Left renal cortex interstitium (tissue), 4 donors: Measurements from ENCODE around the gene PRKD1. TPM values are rescaled to one million over a fixed set of nuclear protein-coding genes. Genes with fewer than 3 reads are reported as not detected.
"Not testable (repeated sequence)": the region's sequence is repeated elsewhere in the genome, so short reads cannot be mapped to it uniquely, and the experiment has no call there.

ENCODE experiments used
- DNase-seq, 4 donors: peaks; one replicate each; pipeline ENCODE4 v3.0.0-alpha.2; 2013; ENCODE audit warnings: low read depth in 4 of 4, low spot score in 2 of 4, missing footprints in 1 of 4
- polyA plus RNA-seq, 4 donors: library from polyadenylated mRNA; unstranded; fragments of 120-200 nt; gene quantifications; one replicate each; pipeline ENCODE4 v1.2.1, GENCODE V29; 2013; ENCODE audit not compliant: insufficient read length in 4 of 4

Gene PRKD1
- polyA plus RNA-seq, 4 donors: 25.8 to 33.0 (median 29.9) TPM

DNA sequence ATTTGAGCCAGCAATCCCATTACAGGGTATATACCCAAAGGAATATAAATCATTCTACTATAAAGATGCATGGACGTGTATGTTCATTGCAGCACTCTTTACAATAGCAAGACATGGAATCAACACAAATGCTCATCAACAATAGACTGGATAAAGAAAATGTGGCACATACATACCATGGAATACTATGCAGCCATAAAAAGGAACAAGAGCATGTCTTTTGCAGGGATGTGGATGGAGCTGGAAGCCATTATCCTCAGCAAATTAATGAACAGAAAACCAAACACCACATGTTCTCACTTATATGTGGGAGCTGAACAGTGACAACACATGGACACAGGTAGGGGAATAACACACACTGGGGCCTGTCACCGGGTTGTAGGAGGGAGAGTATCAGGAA, 238.1 kb downstream of the PRKD1 start:
- not testable (repeated sequence) for DNase-seq

DNA sequence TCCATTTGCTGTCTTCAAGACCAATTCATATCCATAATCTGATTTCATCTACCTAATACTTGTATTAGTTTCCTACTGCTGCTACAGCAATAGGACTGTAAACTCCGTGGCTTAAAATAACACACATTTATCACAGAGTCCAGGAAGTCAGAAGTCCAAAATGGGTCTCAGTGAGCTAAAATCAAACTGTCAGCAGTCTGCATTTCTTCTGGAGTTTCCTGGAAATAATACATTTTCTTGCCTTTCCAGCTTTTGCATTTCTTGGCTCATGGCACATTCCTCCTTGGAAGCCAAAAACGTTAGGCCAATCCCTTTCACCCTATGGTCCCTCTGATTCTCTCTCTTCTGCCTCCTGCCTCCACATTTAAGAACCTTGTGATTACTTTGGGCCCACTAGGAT, 239.8 kb downstream of the PRKD1 start:
- DNase-seq: peak in 3 of 4 donors; percentile 9 to 16 (median 11)

DNA sequence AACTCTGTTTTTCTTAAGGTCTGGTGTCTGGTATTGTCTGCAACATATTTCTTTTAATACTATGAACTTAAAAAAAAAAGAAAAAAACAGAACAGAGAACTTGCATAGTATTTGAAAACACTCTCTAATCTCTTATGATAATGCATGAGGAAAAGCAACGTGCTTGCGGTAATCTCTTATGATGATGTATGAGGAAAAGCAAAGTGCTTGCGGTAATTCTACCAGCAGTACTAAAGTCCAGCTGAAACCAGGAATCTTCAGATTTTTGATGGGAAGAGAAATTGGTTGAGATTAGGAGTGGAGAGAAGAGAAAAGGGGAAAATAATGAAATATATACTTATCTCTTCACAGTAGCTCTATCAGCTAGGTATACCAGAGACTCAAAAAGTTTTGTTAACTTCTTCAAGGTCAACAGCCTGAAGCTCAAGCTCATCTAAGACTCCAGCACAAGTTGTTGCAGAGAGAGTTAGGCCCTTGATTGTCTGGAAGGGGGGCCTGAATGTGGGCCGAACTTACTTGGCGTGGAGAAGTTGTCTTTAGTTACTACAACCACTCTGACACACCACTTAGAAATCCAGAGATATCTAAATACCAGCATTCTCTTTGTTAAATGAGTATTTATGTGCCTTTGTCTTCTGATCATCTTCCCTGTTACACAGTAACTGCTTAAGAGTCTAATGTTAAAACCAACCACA, 240.4 kb downstream of the PRKD1 start:
- DNase-seq: no peak

DNA sequence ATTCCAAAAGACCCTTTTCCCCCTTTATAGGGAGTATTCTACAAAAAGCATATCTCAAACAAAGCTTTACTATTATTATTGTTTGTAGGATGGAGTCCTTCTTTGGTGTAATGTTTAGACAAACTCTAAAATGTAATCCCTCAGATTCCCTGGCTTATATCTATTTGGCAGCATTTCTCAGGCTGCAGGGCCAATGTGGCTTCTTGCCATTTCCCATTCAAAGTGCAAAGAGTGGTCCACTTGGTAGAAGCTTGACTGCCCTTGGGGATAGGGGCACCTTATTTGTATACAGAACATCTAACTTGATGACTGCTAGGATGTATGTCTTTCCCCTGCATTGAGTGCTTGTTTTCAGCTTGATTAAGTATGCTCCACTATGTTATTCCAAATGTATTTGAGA, 242.7 kb downstream of the PRKD1 start:
- no peak for DNase-seq

DNA sequence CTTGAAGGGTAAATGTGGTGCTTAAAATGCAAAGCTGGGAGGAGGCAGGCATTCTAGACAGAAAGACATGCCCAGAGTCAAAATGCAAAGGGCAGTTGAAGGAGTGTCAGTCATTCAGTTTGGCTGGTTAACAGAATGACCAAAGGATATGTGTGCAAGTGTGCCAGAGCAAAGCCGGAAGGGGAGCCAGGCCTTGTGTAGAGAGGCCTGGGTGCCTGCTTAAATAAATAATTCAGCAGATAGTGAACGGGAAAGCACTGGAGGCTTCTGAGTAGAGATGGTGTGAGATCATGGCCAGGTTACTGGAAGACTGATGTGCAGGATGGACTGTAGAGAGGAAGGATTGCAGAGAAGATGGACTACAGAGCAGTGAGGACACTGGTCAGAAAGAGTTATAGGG, 244.9 kb downstream of the PRKD1 start:
- no peak for DNase-seq

DNA sequence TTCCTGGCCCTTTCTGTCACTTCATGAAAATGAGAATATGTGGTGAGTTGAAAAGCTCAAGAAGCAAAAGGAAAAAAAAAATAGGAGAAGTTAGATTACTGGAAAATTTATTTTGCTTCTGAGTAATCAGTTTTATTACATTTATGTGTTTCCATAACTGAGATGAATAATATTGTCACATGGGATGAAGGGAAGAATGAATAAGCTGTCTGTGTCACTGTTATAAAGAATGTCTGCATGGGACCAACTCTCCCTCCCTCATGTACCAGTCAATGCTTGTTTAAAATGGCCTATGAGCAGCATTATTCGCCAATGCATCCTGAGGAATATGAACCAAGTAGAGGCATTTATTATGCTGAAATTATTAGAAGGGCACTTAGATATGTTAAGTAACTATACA, 246.3 kb downstream of the PRKD1 start:
- DNase-seq: no peak

DNA sequence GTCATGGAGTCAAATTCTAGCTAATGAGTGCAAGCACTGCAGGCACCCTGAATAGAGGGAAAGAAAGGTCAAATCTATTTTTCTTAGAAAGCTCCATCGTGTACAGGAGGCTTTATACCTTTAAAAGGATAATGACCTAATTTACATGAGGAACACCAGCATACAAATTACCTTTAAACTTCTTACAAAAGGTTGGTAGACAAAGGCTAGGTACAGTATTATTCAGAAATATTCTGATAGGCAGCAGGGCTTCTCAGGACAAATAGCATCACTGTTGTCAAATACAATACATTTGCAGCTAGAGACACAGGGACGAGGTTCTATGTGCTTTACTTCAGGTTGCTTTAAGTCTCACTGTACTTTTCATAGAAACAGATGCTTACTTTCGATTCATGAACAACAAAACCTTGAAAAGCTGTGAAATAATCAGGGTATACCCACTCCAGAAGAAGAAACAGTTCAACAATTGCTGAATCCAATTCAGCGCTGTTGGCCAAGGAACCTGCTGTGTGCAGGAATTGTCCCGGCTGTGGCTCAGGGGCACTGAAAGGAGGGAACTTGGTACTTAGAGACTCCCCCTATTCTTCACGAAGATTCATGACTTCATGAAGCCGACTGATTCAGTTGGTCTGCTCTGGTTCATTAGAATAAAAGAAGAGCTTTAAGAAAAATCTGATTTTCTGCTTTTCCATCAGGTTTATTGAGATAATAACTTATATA, 252.9 kb downstream of the PRKD1 start:
- no peak for DNase-seq

DNA sequence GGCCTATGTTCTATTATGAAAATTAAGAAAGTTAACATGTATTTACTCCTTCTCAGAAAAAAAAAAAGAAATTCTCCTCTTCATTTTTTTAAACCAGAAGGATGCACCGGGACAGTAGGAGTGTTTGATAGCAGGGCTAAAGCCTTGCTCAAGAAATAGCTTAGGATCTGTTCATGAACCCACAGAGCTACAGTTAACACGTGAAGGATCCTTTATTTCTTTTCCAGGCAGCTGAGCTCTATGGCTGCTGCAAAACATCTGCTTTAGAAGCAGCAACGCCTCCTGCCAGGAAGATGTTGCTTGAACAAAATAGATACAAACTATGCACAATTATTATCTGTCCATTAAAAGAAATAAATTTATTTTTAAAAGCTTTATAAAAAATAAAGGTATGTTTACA, 254.8 kb downstream of the PRKD1 start:
- no peak for DNase-seq

DNA sequence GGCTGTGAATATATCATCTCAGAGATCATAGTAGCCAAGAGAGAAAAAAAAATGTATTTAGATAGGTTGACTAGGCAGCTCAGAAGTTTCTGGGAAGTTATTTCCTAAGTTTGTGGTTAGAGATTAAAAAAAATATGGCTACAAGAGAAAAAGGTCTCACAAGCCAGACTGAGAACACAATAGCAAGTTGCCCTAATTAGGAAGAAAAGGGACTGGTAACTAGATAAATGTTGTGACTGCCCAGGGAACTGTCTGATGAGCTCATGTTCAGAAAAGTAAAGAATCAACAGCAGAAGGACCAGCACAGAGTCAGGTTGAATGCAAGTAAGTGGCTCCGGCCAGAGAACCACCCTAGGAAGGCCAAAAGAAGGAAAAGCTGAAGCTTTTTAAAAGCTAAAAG, 256.6 kb downstream of the PRKD1 start:
- no peak for DNase-seq

DNA sequence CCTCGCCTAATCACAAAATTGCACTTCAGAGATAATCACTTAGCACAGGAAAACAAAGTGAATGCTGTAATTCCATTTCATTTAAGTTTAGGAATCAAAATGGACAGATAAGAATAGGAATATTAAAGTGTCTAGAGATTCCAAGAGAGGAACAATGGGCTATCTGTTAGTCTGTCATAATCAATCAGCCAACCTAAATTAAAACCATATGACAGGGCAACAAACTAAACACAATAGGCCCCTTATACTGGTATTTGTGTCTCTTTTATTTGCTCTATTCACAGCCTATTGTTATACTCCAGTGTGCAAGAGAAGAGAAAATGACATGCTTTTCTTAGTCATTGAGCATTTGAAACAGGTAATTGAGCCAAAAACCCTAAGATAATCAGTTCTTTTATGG, 259.4 kb downstream of the PRKD1 start:
- DNase-seq: no peak

DNA sequence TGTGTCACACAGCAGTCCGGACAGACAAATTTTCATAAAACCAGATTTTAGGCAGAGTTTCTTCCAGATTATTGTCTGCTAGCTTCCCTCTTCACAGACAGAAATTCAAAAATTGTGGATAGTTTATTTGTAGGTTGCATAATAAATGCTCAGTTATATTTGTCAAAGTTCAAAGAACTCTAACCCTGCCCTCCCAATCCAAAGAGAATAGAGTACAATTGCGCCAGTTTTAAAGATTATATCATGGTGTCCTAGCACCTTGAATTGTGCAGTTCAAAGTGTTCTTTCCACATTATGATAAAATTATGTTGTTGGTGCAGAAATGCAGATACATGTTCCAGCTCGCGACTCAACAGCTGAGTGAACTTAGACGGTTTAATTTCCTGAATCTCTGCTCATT, 263.1 kb downstream of the PRKD1 start:
- DNase-seq: no peak

DNA sequence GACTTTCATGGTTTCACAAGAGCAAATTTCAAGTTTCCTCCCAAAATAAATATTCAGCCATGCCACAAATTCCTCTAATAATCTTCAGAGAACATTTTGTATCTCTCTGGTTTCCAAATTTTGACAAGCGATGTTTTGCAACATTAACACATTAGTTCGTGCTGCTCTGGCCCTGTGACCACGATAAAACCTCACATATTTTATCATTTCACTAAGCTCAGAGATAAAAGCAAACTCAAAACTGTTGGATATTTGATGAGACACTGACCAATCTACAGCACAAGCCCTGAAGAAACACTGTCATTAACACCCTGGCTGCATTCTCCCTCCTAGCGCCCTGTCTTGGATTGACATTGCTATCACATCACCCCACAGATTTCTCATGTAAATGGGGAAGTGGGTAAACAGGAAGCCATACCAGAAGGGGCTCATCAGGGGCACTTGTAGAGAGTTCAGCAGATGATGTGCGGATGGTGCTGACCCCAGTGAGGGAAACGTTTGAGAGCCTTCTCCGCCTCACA, 264.3 kb downstream of the PRKD1 start:
- no peak for DNase-seq

DNA sequence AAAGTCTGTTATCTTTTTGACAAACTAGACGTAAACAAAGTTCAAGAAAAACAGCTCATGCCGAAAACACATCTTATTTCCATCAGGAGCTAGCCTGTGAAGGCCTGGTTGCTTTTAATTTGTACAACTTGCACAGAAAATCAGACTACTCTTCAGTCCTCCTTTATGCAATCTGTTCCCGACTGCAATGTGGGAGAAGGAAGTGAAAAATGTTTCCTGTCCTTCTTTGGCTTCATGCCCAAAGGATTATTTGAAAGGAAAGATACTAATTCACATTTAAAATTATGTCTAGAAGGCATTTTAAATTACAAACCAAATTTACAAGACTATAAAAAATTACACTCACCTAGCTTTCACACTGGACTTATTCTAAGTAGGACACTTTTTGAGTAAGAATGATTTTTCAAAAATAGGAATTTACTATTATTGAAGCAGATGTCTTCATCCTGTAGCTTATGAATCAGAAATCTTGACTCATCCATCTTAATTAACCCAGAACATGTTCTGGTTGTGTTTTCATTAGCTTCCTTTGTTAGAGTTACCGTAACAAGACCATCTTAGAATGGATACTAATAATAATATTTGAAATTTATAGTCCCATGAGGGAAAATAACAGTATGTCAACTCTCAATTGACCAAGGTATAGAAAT, 272.6 kb downstream of the PRKD1 start:
- no peak for DNase-seq

DNA sequence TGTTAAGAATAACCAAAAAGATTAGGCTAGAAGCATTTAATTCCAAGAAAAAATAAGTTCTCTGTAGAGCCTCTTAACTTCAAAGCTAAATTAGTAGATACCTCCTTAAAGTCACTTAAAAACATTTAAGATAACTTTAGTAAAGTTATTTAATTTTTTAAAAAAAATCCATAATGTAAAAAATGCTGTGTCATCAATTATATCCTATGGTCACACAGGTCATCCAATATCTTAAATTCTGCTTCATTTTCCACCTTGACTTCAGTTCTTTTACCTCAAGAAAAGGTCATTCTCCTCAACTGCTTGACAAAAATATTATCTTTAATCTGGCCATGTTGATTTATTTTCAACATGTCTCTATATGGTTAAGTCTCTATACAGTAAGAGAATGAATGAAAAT, 274.3 kb downstream of the PRKD1 start:
- DNase-seq: no peak

DNA sequence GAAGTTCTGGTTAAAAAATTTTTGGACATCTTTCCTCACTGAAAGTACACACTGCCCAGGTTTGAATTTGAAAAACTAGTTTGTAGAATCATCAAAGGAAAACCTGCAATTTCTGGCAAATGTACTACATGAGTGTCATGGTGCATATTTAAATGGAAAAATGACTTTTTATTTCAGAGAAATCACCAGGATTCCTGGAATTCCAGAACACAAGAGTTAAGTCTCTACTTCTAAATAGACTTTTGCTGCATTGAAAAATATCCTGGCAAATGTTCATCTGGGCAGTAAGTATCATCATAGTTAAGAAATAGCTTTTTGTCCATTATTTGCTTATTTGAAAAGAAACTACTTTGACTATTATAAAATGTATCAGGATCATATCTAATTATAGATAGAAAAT, 275.1 kb downstream of the PRKD1 start:
- no peak for DNase-seq

DNA sequence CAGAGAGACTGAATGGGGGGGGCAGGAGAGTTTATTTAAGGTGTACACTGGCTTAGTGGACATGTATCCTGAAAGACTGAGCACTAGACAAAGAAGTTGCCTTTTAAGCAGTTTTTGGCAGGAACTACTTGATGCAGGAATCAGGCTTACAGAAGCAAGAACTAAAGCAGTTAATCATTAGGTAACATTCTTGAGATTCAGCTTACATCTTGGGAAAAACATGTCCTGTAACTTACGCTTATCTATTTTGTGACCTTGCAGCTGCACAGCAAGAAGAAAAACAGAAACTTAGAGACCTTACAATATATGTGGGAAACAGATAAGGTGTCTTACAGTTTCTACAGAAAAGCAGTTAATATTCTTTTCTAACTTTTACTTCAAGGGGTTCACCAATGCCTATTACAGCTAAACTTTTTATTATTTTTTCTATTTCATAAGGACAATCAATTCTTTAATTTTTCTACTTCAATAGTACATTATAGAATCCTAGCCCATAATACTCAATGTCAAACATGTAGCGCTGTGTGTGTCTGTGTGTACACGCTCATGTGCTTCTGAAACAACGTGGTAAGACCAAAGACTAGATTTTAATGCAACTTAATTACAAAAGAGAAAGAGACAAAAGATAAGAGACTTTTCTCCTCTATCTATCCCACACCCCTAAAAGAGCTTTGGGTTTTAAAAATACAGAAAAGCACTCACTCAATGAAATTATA, 276.9 kb downstream of the PRKD1 start:
- no peak for DNase-seq

DNA sequence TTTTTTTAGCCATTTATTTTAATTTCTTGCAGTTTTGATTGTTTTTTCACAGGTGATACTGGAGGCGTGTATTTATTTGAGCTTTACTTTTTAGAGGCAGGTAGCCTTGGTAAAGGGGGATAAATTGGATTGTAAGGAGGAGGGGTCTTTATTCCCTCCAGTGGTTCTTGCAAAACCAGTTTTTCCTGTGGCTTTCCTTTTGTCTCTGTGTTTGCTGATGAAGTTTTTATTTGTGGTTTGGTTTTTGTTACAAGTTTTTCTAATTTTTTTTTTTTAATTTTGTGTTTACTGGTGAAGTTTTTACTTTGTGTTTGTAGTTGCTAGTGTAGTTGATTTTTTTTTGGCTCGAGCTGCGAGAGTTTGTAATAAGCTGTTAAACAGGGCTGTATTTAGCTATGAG, 278.5 kb downstream of the PRKD1 start:
- DNase-seq: no peak

DNA sequence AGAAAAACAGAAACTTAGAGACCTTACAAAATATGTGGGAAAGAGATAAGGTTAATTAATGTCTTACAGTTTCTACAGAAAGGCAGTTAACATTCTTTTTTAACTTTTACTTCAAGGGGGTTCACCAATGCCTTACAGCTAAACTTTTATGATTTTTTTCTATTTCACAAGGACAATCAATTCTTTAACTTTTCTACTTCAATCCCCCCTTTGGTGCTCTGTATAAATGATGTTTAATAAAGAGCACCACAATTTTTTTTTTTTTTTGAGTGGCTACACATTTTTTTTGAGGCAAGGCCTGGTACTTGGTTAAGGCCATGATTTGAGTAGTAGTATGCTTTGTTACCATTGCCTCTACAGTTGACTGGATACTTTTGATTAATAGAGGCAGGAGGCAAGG, 279.6 kb downstream of the PRKD1 start:
- no peak for DNase-seq

DNA sequence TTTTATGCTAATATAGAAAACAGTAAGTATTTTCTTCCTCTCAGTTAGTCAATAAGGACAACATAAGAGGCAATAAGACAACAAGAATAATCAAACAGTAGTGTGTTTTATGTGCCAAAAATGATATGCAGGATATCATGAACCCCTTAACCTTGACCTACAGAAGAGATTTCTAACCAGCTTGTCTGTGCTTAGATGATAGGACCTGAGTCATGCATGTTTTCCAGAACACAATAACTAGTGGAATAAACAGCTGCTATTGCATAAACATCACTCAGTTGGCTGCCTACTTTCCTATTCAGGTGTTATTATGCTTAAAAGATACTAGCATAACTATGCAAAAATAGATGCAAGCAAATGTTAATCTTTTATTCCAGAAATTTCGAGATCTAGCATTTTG, 282.5 kb downstream of the PRKD1 start:
- no peak for DNase-seq

DNA sequence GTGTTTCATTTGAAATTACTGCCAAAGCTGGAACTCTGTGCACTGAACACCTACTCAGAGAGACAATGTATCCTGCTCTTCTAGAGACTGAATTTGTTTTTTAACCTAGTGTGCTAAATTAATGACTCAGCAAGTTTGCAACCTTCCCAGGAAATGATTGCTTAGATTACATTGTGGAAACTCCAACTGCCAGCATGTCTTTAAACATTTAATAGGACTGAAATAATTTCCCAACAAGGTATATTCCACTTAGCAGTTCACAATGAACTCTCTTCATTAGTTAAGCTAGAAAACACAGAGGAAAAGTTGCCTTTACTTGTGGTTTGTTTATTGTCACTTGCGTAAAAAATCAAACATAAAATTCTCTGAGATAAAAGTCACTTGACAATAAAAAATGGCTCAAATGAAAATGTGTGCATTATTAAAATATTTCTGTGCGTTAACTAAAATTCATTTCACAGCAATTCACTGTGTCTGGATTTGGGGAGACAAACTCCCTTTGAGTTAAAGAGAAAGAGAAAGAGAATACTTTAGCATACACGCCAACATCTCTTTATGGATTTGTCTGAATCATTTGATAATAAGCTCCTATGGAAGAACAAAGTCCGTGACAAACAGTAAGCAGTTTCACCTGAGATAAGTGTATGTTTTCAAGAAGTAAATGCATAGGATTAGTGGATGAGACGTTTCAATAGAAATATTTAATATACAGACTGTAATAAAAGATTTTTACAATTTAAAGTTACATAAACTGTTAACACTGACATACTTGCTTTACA, 284.0 kb downstream of the PRKD1 start:
- DNase-seq: no peak
